Lung (tissue), 12 donors: Measurements from ENCODE around the gene ZMYND12. TPM values are rescaled to one million over a fixed set of nuclear protein-coding genes. Genes with fewer than 3 reads are reported as not detected.

Experiments used
- ATAC-seq: fragments of 200-7000 bp; cut with Tn5 transposase; one replicate; pipeline ENCODE4 v1.9.1; 2020; ENCODE audit warnings: moderate number of reproducible peaks; ENCODE audit not compliant: insufficient read depth, low FRiP score
- DNase-seq, 3 donors: peaks; one replicate each; pipeline ENCODE4 v3.0.0-alpha.2; 2013 to 2017
- H3K27ac ChIP-seq, 2 donors: one replicate each; pipeline ENCODE4 v1.5.1; 2013; ENCODE audit warnings: mild to moderate bottlenecking in 2 of 2, moderate library complexity in 2 of 2, control low read depth in 1 of 2, inconsistent platforms in 1 of 2, low read depth in 1 of 2, low read length in 1 of 2
- H3K27me3 ChIP-seq, 3 donors: one replicate each; pipeline ENCODE4 v1.5.1; 2013; ENCODE audit warnings: low read length in 2 of 3; ENCODE audit not compliant: control insufficient read depth in 3 of 3, insufficient read depth in 3 of 3
- H3K36me3 ChIP-seq, 4 donors: one replicate each; pipeline ENCODE4 v1.5.1; 2013; ENCODE audit warnings: low read length in 4 of 4, mild to moderate bottlenecking in 1 of 4, moderate library complexity in 1 of 4; ENCODE audit not compliant: control insufficient read depth in 4 of 4, insufficient read depth in 4 of 4
- H3K4me1 ChIP-seq, 5 donors: one replicate each; pipeline ENCODE4 v1.5.1; 2013; ENCODE audit warnings: low read length in 5 of 5, mild to moderate bottlenecking in 2 of 5, moderate library complexity in 1 of 5; ENCODE audit not compliant: control insufficient read depth in 5 of 5, insufficient read depth in 5 of 5
- H3K4me3 ChIP-seq: one replicate; pipeline ENCODE4 v1.5.1; 2013; ENCODE audit warnings: mild to moderate bottlenecking, control low read depth, moderate library complexity
- H3K9ac ChIP-seq, 2 donors: one replicate each; pipeline ENCODE4 v1.5.1; 2013; ENCODE audit warnings: low read length in 2 of 2, control low read depth in 1 of 2; ENCODE audit not compliant: insufficient read depth in 1 of 2
- H3K9me3 ChIP-seq, 4 donors: one replicate each; pipeline ENCODE4 v1.5.1; 2013; ENCODE audit warnings: low read length in 3 of 4, mild to moderate bottlenecking in 1 of 4, moderate library complexity in 1 of 4; ENCODE audit not compliant: control insufficient read depth in 4 of 4, insufficient read depth in 3 of 4
- CTCF ChIP-seq: IDR thresholded peaks from 2 replicates; pipeline ENCODE4 v1.5.1; 2012; ENCODE audit warnings: mild to moderate bottlenecking; ENCODE audit errors: control extremely low read depth, extremely low read depth
- WGBS, 2 donors: extraction: QIAGEN DNeasy Blood & Tissue Kit; methylation state at CpG; one replicate each; pipeline ENCODE4 v1.1.7; 2013; 5-methylcytosine and 5-hydroxymethylcytosine counted together
- polyA plus RNA-seq, 2 donors: library from polyadenylated mRNA; stranded (reverse); fragments of 200-250 nt; gene quantifications; one replicate each; pipeline ENCODE4 v1.2.1, GENCODE V29; 2013
- total RNA-seq, 2 donors: library from RNA; depleted of rRNA in 1 of 2; stranded (reverse); fragments of >200 nt in 1 of 2; gene quantifications; one replicate each; pipeline ENCODE4 v1.2.1, GENCODE V29; 2014 to 2021
- donor health status: control.
- donor health status: control.
- donor health status: Bipolar disorder and iron deficiency.
- donor health status: healthy.
- donor health status: DM: yes; HTN: yes; CAD: no.

Gene ZMYND12
- total and polyA plus RNA-seq, 4 donors = 3.9 to 9.1 (median 6.0) TPM

GRCh38 chr1:42442662-42443061 is 13.2 kb downstream of the ZMYND12 start:
- Histone ChIP-seq H3K4me1 (no peaks in the 10 kb centered on the region), H3K4me3 (no peak overlapping the region), H3K27ac (no peak overlapping the region), H3K9ac (no peak overlapping the region), H3K36me3 (no peaks in the 10 kb centered on the region), H3K27me3 (no peaks in the 10 kb centered on the region), H3K9me3 (no peaks in the 10 kb centered on the region)
- no peak for TF ChIP-seq CTCF
- DNase-seq = no peak
- WGBS, 2 donors = 33 to 43% methylated on average over 2 of the region's 2 CpGs
- no peak for ATAC-seq

- H3K27ac ChIP-seq = no peak overlapping the region
- H3K9ac ChIP-seq = no peak overlapping the region
- H3K36me3 ChIP-seq = no peaks in the 10 kb centered on the region
- no peak for DNase-seq
- 57 to 85% methylated on average over 2 of the region's 2 CpGs for WGBS, 2 donors
- H3K4me3 ChIP-seq = no peak overlapping the region
- peak; percentile 34 for ATAC-seq
- H3K9me3 ChIP-seq = no peaks in the 10 kb centered on the region
- TF ChIP-seq CTCF = no peak
- H3K4me1 ChIP-seq = no peaks in the 10 kb centered on the region
- no peaks in the 10 kb centered on the region for H3K27me3 ChIP-seq
Measured at GRCh38 chr1:42439940-42440339, 15.9 kb downstream of the ZMYND12 start.

GRCh38 chr1:42434340-42434739 is 21.5 kb downstream of the ZMYND12 start:
- ATAC-seq = no peak
- WGBS, 2 donors = 97 to 99% methylated on average over 4 of the region's 4 CpGs

More at GRCh38 chr1:42434340-42434739, 21.5 kb downstream of the ZMYND12 start:
- Histone ChIP-seq H3K27ac (no peak overlapping the region), H3K36me3 (no peaks in the 10 kb centered on the region), H3K4me3 (no peak overlapping the region), H3K9me3 (no peaks in the 10 kb centered on the region), H3K4me1 (no peaks in the 10 kb centered on the region), H3K27me3 (no peaks in the 10 kb centered on the region), H3K9ac (no peak overlapping the region)
- DNase-seq = no peak
- TF ChIP-seq CTCF = no peak
